Amygdala (tissue), 56 donors: ENCODE measurements around the gene SHOC1.
"Not testable (repeated sequence)": the region's sequence is repeated elsewhere in the genome, so short reads cannot be mapped to it uniquely, and the experiment has no call there.

Experiments used
- DNase-seq, 56 donors: peaks; one replicate each; lab custom pipeline; 2025; lab: John Stamatoyannopoulos, UW

SHOC1 gene

DNA sequence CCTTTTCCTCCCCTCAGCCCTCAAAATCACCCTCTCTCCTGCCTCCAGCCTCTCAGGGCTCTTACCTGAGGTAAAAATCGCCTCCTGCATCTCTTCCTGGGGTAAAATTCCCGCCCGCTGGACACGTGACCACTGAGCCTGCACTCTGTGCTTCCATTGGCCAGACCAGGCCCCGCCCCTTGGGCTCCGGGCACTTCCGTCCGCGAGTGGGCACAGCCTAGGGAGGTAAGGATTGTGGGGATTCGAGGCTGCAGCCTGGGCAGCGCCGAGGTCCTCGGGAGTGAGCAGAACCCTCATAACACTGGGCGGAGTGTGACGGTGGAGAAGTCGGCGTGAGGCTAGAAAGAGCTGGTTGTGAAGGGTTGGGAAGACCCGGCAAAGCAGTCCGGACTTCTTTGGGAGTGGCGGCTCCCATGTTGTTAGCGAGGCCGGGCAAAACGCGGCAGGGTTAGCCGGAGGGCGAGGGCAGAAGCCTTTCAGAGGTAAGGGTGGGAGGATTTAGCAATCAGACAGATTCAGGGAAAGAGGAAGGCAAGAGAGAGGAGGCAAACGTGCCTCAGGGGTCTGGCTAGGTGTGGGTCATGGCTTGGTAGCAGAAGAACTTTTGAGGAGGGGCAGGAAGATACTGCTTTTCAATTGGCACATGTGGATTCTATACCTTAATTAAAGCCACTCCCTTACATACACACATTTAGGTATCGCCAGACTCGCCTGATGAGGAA lies at the start of gene SHOC1:
Gene SHOC1 (minus strand): TSS at position 103 of the 722 bp plus-strand sequence. CDS start 3,519 bp downstream, outside the sequence.
- no peak for DNase-seq

DNA sequence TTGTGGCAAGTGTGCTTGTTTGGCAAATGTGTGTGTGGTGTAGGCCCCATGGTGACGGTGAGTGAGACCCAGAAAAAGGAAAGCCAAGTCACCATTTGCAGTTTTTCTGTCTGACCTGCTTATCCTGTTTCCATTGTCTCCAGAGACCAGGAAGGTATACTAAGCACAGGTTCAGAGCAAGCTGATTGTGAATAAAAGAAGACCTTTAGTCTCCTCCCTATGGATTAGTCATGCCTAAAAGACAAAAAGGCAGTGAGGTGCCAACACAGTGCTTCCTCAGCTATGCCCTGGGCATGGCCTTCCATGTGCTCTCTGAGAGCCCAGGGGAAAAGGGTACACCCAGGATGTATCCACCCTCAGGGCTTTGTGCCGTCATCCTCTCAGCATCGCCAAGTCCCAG lies 49.2 kb upstream of the SHOC1 start:
- no peak for DNase-seq

GRCh38 chr9:111842313-111842712 lies 47.6 kb upstream of the SHOC1 start:
- no peak for DNase-seq

DNA sequence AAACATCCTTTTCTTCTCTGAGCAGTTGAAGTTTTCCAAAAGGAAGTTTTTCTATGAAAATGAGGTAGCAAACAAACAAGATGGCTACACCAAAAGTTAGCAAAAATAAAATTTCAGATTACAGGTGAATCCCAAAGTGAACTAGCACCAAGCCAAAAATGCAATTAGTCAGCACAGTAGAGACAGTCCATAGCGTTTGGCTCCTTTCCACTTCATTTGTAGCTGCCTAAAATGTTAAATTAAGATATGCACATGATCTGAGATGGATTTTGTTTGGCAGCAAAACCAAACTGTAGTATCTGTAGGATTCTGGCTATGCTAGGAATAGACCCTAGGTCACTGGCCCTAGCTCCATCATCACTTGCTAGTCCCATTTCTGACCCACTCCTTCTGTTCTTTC lies 45.7 kb upstream of the SHOC1 start:
- no peak for DNase-seq

DNA sequence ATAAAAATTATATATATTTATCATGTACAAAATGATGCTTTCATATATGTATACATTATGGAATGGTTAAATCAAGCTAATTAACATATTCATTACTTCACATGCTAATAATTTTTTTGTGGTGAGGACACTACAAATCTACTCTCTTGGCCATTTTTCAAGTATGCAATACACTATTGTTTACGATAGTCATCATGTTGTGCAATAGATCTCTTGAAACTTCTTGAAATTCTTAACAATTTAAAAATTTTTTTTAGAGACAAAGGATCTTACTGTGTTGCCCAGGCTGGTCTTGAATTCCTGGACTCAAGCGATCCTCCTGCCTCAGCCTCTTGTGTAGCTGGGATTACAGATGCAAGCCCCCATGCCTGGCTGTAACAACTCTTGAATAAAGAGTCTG lies 45.2 kb upstream of the SHOC1 start:
- DNase-seq: no peak

DNA sequence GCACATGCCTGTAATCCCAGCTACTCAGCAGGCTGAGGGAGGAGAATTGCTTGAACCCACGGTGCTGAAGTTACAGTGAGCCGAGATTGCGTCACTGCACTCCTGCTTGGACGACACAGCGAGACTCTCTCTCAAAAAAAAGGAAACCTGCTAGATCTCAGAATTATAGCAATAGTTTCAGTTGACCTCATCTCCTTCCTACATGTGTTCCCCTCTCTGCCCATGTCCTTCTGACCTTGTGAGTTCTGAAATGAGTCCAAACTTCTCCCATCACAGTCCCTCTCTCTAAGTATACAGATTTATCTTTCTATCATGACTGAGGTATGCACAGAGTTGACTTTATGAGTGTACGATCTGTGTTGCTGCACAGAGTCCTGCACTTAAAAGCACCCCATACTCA lies 44.6 kb upstream of the SHOC1 start:
- DNase-seq: no peak

- DNase-seq: no peak
These were observed 43.7 kb upstream of the SHOC1 start for GRCh38 chr9:111838439-111838838.

GRCh38 chr9:111836311-111836710 lies 41.6 kb upstream of the SHOC1 start:
- DNase-seq: no peak

DNA sequence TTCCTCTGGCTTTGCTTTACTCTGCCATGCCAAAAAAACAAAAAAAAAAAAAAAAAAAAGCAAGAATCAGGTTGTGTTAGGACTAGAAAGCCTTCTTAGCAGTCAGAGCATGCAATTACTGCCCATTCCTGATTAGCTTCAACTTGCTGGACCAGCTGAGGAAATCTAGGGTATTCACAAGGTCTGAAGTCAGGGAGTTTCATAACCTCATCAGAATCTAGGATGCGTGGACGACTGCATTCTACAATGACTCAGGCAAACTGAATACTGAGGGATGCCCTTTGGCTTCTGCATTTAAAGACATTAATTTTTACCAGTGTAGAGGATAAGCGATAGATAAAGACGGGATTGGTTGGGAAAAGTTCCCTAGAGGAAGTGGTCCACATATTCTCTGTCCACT lies 39.2 kb upstream of the SHOC1 start:
- DNase-seq: no peak

DNA sequence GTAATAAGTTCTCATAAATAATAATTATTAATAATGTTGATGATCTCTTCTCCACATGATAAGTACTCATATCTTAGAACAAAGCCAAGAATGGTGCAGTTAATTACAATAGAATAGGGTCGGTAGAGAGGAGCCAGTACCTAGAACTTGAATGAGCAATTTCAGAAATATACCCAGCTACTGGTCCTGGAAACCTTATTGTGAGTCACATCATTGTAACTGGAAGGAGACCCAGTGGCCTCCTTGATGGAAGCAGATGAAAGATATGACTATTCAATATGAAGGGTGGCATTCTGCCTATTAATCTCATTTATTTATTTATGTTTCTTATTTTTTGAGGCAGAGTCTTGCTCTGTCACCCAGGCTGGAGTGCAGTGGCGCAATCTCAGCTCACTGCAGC lies 37.7 kb upstream of the SHOC1 start:
- no peak for DNase-seq

DNA sequence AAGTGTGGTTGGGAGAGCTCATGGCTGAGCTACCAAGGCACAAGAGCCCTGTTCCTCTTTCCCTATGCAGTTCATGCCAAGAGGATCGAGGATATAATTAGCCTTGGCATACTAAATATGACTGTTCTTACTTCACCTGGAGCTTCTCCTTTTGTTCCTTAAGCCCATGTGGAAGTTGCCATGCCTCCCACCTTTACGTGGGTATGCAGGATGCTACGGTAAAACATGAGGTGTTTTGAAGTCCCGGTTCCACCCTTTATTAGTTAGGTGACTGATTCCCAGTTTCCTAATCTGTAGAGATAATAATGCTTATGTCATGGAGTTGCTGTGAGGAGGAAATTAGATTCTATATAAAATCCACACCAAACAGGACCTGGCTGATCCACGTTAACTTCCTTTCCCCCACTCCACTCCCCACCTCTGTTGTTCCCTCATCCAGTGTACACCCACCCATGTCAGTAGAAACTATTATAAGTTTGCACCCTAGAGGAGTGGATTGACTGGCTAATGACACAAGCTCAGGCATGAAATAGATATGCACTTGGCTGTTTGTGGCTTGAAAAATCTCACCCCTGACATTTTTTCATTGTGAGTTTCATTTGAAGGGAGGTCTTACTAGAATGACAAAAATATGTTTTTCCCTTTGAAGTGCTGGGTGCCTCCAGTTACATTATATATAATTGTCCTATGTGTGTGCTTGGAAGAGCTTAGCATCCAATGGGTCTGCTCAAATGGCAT lies 36.8 kb upstream of the SHOC1 start:
- DNase-seq: no peak

DNA sequence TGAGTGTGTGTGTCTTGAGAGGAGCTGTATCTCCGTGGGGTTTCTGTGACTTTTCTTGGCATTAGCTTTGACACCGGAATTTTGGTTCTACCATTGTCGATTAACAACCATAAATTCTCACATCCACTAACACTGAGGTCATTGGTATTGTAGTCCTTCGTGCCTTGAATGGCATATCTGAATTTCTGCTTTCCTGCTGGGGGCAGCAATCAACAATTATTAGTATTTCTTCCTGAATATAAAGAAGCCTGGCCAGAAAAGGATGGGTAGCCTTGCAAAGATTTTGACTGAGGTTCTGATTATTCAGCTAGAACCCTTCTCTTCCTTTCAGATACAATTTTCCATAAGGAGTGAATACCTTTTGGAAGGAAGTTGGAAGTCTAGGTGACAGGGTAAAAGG lies 33.5 kb upstream of the SHOC1 start:
- DNase-seq: no peak

GRCh38 chr9:111825468-111826145 lies 30.9 kb upstream of the SHOC1 start:
- no peak for DNase-seq

- no peak for DNase-seq
These were observed 26.3 kb upstream of the SHOC1 start for GRCh38 chr9:111821006-111821528.

DNA sequence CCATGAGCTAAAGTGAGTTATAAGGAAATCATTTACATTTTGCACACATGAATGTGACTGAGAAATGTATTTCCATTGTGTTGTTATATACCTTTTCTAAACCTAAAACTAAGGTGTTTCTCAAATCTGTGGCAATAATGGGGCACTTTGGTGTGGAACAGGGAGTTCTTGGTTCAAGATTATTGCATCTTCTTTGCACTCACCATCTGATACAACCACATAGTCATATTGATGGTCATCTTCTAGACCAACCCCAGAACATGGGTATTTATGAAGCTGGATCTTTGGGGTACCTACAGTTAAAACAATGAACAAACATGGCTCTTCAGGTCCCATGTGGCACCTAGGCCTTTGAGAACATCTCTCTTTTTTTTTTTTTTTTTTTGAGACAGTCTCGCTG lies 24.6 kb upstream of the SHOC1 start:
- no peak for DNase-seq

DNA sequence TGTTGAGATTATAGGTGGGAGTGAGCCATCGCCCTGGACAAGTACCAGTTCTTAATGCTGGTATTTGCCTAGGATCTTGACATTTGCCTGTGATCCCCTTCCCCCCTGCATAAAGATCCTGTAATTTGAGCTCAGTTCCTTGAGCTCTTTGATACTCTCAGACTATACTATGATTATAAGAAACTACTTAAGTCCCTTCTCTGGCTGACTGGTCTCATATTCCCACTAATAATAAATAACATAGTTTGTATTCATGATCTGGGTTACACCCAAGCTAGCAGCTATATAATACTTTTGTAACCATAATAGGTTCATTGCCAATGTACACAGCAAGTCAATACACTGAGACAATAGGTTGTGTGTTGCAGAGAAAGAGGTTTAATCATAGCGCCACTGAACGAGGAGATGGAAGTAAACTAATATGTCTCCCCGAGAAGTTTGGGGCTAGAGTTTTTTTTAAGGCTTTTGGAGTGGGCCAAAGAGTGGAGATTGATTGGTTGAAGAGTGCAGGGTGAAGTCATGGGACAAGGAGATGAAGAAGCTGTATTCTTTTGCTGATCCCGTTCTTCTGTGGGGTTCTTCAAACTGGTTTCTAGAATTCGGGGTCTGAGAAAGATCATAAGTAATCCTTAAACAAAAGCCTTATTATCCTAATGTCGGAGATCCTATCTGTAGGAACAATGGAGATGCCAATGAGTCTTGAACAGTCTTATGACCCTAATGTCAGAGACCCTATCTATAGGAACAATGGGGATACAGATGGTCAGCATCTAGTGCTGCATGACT lies 20.7 kb upstream of the SHOC1 start:
- no peak for DNase-seq

DNA sequence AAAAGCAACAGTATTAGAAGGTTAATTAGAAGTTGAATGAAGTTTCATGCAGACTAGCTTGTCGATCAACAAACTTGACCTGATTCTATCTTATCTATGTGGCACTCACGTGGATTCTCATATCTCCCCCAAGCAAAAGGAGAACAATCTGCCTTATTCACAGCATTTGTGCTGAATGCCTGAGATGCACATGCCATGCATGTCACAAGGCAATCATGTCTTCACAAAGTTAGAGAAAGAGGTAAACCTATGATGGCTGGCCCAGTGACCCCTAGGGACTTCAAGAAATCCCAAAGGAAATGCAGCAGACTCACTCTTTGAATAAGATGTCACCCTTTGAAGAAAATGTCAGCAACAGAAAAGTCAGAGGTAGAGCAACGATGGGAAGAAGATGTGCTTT lies 17.6 kb upstream of the SHOC1 start:
- DNase-seq: no peak

GRCh38 chr9:111810908-111811307 lies 16.2 kb upstream of the SHOC1 start:
- DNase-seq: no peak

DNA sequence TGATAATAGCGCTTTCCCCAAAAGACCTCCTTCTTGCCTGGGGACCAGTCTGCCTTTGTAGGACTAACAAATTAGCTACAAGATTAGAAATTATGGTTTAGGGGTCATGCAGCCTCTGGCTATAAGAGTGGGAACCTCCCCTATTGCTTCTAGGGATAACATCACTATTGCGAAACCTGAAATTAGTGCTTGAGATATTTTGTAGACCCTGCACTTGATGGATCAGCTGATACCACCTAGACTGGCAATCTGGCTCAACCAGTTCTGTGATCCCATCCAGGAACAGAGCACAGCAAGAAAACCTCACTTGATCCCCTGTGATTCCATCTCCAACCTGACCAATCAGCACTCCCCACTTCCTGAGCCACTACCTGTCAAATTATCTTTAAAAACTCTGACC lies 15.7 kb upstream of the SHOC1 start:
- not testable (repeated sequence) for DNase-seq

DNA sequence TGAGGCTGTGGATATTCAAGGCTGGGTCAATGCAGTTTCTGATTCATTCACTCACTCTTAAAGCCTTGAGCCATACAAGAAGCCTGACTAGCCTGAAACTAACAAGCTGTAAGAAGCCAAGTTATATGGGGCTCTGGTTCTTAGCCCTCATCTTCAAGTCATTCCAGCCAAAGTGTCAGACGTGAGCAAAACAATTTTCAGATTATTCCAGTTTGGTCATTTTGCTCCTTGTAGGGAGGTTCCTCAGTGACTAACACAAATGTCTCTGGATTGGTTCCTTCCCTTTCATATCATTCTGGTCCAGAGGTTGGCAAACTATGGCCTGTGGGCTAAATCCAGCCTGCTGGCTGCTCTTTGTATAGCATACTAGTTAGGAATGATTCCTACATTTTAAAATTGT lies 12.5 kb upstream of the SHOC1 start:
- DNase-seq: no peak

DNA sequence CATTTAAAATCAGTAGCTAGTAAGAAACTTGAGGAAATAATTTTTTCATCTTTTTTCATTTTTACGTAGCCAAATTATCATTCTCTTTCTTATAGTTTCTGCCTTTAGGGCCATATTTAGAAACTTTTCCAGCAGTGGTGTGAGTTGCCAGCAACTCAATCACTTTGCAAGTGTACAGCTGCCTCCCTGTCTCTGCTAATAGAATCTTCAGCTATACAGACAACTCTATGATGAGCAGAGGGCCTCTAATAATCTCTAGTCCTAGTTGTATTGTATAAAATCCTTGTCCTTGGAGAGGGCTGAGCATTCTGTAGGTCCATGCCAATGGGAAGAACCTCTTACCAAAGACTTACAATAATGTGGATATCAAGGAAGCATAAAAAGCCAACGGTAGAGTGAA lies 11.5 kb upstream of the SHOC1 start:
- DNase-seq: no peak
